Metanephros (tissue), 1 donor: Measurements from ENCODE around the gene NDUFAB1. TPM values are rescaled to one million over a fixed set of nuclear protein-coding genes. Genes with fewer than 3 reads are reported as not detected.

ENCODE experiments used
- total RNA-seq: library from RNA; depleted of rRNA; stranded (reverse); fragments of >200 nt; gene quantifications from one replicate; pipeline ENCODE4 v1.2.3, GENCODE V29; 2014

The NDUFAB1 gene
- total RNA-seq: 132 TPM

DNA sequence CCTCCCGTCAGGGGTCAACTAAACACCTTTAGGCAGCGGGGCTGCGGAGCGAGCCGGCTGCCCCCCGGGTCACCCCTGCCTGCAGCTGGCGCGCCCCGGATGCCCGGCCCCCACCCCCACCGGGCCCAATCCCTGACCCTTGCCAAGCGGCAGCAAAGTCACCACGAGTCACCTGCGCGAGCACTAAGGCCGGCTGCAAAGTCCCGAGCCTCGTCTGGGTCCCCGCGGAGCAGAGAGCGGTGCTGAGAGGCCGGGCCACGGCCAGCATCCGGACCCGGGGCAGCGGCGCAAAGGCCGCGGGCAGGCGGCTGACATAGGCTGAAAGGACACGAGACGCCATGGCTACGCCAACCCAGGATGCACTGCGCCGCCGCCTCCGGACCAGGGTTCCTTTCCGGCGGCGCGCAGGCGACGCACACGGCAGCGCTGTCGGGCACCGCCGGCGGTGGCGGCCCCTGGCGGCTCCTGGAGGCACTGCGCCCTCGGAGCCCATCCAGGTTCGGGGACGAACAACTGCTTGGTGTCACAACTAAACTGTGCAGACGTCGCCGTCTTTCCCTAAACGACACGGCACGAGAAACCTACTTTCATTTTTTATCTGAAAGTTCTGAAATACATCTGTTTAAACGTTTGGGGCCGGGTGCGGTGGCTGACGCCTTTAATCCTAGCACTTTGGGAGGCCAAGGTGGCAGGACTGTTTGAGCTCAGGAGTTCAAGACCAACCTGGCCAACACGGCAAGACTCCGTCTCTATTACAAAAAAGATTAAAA is at the start of gene NDUFAB1:
TSS of gene NDUFAB1 (minus strand) at position 366 of the 770 bp plus-strand sequence. CDS start at position 340, 26 bp downstream.

DNA sequence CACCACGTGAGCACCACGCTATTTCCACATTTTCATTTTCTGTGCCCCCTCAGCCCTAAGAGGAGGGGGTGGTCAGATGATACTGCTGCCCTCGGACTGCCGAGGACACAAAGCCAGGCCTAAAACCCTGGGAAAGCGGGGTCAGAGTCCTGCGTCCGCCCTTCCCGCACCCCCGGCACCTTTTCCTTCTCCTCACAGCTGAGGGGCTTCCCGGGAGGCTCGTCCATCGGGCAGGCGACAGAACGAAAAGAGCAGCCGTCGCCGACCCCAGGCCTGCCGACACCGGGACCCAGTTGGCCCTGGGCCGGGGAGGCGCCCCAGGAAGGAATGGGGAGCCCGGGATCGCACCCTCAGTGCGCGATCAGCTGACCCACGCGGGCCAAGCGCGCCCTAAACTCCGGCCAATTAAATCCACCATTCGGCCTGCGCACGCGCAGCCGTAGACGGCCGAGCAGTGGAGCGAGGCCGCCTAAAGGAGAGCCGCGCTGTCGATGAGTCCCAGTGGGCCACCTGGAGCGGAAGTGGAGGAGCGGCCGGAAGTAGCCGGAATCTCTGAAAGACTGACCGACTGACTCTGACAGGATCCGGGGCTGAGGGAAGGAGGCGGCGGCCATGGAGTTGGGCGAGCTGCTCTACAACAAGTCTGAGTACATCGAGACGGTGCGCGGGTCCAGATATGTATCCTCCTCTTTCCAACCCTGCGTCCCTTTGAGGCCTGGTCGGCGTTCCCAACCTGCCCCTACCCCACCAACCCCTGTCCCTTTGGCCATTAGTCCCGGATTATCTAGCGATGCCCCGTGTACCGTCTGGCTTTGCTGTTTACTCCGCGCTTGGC is 45.0 kb upstream of the NDUFAB1 start, which contains the start of the genes DCTN5 and PALB2:
TSS of gene DCTN5 (plus strand) at position 536 of the 835 bp plus-strand sequence. CDS start at position 613, 77 bp downstream.
TSS of gene PALB2 (minus strand) at position 380 of the 835 bp plus-strand sequence. CDS start at position 227, 153 bp downstream.

DNA sequence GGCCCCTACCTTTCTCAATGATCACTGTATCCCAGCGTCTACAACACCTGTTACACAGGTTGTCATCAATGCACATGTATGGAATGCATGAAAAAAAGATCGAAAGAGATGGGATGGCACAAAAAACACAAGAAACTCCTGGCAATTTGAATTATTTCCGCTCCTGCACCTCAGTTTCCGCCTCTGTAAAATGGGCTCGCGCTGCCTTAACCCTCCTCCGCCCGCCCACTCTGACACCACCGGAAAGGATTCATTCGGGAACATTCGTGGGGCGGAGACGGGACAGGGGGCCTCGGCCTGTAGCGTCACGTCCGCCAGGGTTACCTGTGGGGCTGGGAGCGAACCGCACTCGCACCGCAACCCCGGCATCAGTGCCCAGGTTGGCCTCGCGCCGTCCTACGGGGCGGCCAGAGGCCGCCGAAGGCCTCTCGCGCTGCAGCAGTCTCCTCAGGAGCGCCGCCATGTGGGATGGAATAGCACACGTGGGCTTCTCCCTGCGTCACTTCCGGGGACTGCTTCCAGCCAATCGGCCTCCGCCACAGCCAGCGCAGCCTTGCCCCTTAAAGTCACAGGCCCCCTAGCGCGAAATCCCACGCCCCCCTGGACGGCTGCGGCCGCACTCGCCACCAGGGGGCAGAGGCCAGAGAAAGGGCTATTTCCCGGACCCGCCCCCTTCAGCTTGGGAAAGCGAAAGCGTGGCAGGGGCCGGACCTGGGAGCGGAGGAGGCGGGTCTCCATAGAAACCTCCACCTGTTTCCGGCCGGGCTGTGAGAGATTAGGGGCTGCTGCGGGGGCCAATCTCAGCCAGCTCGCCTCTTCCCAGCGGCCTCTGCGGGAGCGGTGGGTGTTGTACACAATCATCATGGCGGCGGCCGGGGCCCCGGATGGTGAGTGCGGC is 39.0 kb downstream of the NDUFAB1 start, which contains the start of the genes EARS2 and UBFD1:
TSS of gene EARS2 (minus strand) at position 470 of the 898 bp plus-strand sequence. CDS start at position 463, 7 bp downstream.
TSS of gene UBFD1 (plus strand) at position 847 of the 898 bp plus-strand sequence. CDS start at position 863, 16 bp downstream.

Other genes with a start within 250 kb of the NDUFAB1 start
- 29.5 TPM for gene COG7, start 143.1 kb downstream of the NDUFAB1 start, total RNA-seq
- 60.0 TPM for gene GGA2, start 85.8 kb downstream of the NDUFAB1 start, total RNA-seq
- 53.1 TPM for gene EARS2, start 39.0 kb downstream of the NDUFAB1 start, total RNA-seq
- gene UBFD1, start 38.6 kb downstream of the NDUFAB1 start, total RNA-seq: 139 TPM
- gene PALB2, start 45.0 kb upstream of the NDUFAB1 start, total RNA-seq: 7.9 TPM
- 34.2 TPM for gene DCTN5, start 45.1 kb upstream of the NDUFAB1 start, total RNA-seq
- 15.7 TPM for gene PLK1, start 82.6 kb upstream of the NDUFAB1 start, total RNA-seq
- 0.53 TPM for gene ERN2, start 116.9 kb upstream of the NDUFAB1 start, total RNA-seq
- 0.64 TPM for gene CHP2, start 158.7 kb upstream of the NDUFAB1 start, total RNA-seq
- 10.4 TPM for gene PRKCB, start 239.7 kb upstream of the NDUFAB1 start, total RNA-seq